T47D (cell line): ENCODE measurements around the gene CDV3.
A peak's percentile ranks its signal among the peaks of the same experiment; 100 is the strongest.

Experiments used
- DNase-seq, 2 experiments: peaks; one replicate each; pipeline versions ENCODE4 v3.0.0 to v3.0.0-alpha.2; 2011 to 2012; ENCODE audit warnings: low read depth in 1 of 2, low spot score in 1 of 2
- JUND ChIP-seq: IDR thresholded peaks from 2 replicates; pipeline ENCODE4 v1.6.1; 2012; ENCODE audit warnings: low read depth
- in situ Hi-C: cut with HindIII; loops from 2 replicates; pipeline ENCODE4 v1.10.0; 2016; ENCODE audit warnings: low sequenced_read_pairs, low pct_unique_long_range_greater_than_20kb

Gene CDV3

DNA sequence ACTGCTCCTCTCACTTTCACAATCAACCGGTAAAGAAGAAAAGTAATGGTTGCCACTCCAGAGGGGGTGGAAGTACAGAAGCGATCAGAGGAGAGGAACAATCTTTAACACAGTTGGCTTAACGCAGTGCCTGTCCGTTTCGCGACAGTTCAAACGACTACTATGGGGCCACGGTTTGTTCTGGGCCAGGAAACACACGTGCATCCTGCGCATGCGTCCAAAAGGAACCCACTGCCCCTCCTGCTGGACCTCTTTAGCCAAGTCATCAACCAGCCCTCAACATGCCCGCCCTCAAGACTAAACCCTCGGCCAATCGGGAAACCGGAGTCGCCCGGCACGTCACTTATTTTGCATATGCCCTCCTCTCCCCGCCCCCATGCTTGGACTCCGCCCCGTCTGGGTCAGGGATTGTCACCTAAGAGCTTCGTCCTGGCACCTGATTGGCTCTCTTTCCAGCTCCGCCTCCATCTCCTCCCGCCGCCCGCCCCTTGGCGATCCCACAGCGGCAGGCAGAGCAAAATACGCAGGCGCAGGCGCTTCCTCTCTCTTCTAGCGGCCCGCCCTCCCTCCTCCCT is 345 bp upstream of the CDV3 start:
- in situ Hi-C loops = no loop called here
- TF ChIP-seq JUND = no peak
- peak; percentile 77 to 100 for DNase-seq

DNA sequence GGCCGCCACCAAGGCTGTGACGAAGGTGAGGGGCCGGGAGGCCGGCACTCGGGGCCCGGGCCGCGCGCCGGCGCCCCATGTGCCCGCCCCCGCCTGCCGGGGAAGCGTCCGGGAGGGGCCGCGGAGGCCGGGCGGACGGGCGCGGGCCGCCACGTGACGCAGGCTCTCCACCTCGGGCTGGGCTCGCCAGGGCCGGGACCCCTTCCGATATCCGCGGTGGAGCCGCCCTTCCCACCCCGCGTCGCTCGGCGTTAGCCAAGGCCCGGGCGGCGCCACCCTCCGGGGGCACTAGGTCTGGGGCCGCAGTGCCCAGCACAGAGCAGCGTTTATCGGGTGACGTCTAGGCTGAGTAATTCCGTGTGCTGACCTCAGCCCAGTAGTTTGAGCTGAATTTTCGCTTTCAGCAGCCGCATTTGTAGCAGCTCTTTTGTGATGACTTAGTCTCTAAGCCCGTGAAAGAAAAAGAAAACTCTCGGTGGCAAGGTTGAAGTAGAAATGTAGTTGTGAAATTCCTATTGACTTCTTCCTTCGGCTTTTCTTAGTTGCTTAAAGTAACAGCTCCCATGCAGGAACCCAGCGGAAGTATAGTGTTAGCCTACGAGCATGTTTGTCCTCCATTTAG is 885 bp downstream of the CDV3 start:
- in situ Hi-C loops = no loop called here
- DNase-seq = no peak
- no peak for TF ChIP-seq JUND

DNA sequence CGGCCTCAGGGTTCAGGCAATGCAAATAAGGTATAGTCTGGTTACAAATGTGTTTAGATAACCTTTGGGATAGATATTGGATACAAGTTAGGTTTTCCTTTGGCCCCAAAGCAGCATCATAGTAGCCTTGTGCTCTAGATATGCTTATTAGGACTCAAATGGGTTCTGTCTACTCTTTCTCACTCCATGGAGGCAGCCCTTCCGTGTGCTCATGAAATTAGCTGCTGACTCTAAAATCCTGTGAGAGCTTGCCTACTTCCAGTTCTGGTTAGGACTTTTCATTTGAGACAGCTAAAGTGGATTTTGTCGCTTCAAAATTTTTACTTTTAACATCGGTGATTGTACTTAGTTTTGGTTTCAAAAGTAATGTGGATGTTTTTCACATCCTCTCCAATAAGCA is 1.6 kb downstream of the CDV3 start:
- no peak for DNase-seq
- in situ Hi-C loops = no loop called here
- no peak for TF ChIP-seq JUND

DNA sequence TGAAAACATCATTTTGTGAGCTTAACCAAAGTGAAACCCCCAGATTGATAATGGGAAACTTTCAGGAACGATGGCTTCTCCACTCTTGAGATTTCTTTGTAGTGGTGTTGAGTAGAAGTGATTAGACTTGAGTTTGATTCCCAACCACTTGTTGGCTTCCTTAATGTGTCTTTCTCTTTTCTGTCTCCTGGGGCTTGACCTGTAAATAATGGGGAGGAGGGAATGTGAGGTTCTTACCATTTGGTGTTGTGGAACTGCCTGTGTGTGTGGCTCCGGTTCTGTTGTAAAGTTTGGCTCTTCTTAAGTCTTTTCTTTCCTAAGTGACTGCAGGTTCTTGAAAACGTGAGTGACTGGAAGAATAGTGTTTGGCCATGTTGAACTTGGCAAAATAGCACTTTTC is 2.7 kb downstream of the CDV3 start:
- in situ Hi-C loops = no loop called here
- TF ChIP-seq JUND = no peak
- peak in 1 of 2 experiments; percentile 57 for DNase-seq

DNA sequence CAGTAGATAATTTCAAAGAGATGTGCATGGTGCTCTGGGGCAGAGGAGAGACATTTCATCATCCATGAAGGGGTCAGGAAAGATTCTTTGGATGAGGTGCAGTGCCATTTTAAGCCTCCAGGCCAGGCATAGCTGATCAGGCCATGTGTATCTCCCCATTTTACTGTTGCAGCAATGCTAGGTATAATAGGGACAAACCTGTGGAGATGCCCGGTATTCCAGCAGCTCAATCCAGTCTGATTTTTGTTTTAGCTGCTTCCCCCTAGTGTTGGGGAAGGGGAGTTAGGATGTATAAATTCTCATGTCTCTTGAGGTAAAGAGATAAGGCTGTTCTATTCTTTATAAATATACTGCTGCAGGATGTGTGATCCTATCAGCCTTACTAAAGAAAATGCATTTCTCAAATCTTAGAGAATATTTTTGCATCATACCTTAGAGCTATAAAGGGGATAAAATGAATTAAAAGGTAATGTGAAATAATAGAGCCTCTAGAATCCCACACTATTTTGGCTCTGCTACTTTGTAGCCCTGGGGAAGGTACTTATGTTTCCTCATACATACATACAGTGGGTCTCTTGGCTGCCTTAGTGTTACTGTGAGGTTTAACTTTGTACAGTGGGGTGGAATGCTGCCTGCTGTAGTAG is 5.2 kb downstream of the CDV3 start:
- DNase-seq = peak; percentile 13 to 81
- in situ Hi-C loops = no loop called here
- TF ChIP-seq JUND = no peak; the same call in 1 of the 2 replicates

DNA sequence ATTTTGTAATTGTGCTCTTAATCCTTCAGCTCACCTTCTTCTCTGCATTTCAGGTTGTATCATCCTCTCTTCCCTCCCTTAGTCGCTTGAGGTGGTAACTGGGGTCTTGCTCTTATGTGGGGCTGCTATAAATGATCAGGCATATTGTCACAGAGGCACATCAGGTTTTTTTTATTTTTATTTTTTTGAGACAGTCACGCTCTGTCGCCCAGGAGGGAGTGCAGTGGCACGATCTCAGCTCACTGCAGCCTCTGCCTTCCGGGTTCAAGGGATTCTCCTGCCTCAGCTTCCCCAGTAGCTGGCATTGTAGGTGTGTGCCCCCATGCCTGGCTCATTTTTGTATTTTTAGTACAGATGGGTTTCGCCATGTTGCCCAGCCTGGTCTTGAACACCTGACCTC is 9.9 kb downstream of the CDV3 start:
- in situ Hi-C loops = no loop called here
- DNase-seq = no peak
- no peak for TF ChIP-seq JUND

DNA sequence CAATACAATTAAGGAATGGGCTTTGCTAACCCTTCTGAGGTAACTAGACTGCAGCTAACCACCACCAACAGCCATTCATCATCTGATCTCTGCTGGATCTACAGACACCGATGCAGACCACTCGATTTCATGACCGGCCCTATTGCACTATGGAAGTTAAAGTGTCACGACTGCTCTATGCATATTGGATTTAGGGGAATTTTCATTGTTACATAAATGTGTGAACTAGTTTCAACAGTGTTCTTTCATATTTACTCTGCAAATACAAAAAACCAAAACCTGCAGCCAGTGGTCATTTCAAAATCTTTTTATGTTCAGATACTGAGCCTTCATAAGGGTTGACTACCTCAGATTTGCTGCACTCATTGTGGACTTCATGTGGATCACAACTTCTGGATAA is 14.5 kb downstream of the CDV3 start:
- no peak for DNase-seq
- no peak for TF ChIP-seq JUND
- in situ Hi-C loops = no loop called here

DNA sequence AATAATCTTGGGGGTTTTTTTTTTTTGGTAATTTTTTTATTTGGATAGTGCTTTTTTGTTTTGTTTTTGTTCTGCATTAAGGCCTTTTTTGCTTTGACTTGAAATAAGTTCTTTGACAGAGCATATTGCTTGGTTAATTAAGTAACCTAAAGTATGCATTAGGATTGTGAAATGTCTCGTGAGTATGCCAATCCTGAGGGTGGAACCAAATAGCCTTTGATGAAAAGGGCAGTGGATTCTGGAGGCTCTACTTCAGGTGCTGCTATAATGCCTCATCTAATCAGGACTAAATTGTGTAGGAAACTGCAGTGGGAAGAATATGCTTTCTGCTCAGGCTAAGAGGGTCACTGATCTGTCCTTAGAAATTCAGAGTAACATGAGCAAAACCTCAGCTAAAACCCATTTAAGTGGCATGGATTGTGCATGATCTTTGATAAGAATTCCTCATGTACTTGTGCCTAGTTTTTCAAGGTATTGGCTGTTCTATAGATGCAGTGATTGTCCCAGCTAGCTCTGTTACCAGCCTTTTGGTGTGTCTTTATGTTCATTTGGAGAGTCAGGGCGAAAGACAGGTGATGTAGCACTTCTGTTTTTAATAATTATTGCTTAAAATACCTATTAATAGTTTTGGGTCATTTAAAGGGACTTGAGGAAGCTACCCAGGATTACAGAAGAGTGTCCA is 15.4 kb downstream of the CDV3 start:
- no peak for TF ChIP-seq JUND
- DNase-seq = no peak
- in situ Hi-C loops = no loop called here

DNA sequence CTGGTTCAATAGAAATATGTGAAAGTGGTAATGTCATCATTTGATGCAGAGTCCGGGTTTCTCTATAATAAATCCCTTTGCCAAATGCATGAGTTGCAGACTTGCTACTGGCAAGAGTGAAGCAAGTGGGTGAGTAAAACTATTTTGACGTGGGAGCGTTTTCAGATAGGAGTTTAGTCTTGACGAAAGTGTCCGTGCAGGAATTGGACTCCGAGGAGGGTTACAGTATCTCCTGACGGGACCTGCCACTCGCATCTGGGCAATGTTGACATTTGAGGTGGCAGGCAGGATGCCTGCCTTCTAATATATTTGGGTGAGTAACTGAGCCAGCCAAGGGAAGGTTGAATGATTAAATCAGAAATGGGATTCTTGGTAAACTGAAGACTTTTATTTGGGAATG is 16.0 kb downstream of the CDV3 start:
- no peak for DNase-seq
- TF ChIP-seq JUND = no peak
- in situ Hi-C loops = no loop called here

DNA sequence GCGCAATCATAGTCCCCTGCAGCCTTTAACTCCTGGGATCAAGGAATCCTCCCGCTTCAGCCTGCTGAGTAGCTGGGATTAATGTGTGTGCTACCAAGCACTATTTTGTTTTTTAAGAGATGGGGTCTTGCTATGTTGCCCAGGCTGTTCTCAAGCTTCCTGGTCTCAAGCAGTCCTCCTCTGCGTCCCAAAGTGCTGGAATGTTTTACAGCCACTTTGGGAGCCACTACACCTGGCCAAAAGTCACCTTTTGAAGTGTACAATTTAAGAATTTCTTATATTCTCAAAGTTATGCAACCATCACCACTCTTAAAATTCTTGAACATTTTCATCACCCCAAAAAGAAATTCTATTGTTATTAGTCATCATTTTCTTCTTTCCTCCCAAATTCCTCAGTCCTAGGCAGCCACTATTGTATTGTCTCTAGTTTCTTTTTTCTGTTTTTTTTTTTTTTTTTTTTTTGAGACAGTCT is 17.8 kb downstream of the CDV3 start:
- DNase-seq = no peak
- in situ Hi-C loops = no loop called here
- no peak for TF ChIP-seq JUND

DNA sequence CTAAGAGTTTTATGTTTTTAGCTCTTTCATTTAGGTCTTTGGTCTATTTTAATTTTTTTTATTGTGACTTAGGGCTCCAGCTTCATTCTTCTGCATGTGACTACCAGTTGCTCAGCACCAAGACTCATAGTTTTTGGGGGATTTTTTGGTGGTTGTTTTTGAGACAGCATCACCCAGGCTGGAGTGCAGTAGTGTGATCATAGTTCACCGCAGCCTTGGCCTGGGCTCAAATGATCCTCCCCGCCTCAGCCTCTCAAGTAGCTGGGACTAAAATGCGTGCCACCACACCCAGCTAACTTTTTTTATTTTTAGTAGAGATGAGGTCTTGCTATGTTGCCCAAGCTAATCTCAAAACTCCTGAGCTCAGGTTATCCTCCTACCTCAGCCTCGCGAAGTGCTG is 19.4 kb downstream of the CDV3 start:
- in situ Hi-C loops = no loop called here
- no peak for DNase-seq
- TF ChIP-seq JUND = no peak

DNA sequence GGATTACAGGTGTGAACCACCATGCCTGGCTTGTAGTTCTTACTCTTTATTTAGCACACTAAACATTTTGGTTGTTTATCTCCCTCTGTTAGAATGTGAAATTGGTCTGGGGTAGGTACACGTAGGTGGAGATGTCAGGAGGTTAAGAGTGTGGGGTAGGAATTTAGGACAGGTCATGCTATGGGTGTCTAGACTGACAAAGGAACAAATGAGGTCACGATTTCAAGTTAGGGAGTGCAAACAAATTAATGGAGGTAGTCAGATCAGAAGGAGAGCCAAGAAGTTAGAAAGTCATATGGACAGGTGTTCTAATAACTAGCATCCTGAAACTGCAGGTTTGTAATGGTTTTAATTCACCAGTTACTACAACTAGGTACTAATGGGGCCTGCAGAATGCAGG is 19.8 kb downstream of the CDV3 start:
- in situ Hi-C loops = no loop called here
- no peak for DNase-seq
- TF ChIP-seq JUND = no peak

DNA sequence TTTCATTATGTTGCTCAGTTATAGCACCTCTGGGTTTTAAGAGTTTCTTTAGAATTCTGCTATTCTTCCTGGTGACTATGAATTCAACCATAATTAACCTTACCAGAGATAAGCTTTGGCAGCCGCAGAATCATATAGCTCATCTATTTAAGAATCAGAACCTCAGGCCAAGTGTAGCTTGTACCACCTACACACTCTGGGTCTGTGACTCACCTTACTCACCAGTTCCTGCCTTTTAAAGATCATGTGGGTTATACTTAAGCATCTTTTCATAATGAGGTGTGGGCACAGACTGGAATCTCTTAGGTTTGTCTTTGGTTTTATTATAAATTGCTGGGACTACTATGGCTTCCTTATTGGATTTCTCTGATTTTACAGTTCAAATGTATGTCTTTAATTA is 21.9 kb downstream of the CDV3 start:
- DNase-seq = no peak
- in situ Hi-C loops = no loop called here
- TF ChIP-seq JUND = no peak

DNA sequence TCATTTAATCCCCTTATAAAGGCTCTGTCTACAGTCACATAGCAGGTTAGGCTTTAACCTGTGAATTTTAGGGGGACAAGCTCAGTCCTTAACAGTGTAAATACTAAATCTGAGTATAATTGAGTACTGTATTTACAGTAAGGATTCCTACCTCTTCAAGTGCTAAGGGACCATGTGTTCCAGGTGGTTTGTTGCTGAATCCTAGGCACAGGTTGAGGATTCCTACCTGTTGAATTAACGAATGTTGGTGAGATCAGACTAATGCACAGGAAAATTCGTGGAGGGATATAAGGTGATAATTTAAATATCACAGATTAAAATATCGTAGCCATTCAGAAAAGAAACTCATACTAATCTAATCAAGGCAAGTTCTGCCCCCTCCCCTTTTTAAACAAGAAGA is 24.9 kb downstream of the CDV3 start:
- DNase-seq = no peak
- no peak for TF ChIP-seq JUND
- in situ Hi-C loops = no loop called here
